Endometrial microvascular endothelial cells (primary cell): ENCODE data around the gene KRTAP2-4. TPM values are rescaled to one million over a fixed set of nuclear protein-coding genes. Genes with fewer than 3 reads are reported as not detected.
"Not testable (repeated sequence)": the region's sequence is repeated elsewhere in the genome, so short reads cannot be mapped to it uniquely, and the experiment has no call there.

Experiments
- in situ Hi-C: cut with HindIII; loops from 2 replicates; pipeline ENCODE4 v1.10.0; 2017; ENCODE audit warnings: low sequenced_read_pairs, low pct_unique_long_range_greater_than_20kb; ENCODE audit errors: inconsistent ontology term
- total RNA-seq: library from RNA; depleted of rRNA; stranded (reverse); fragments of >200 nt; gene quantifications from one replicate; pipeline ENCODE4 v1.2.3, GENCODE V29; 2015; ENCODE audit errors: inconsistent ontology term

Gene KRTAP2-4
- total RNA-seq, 1 donor from 2014 or later, result not detected

DNA sequence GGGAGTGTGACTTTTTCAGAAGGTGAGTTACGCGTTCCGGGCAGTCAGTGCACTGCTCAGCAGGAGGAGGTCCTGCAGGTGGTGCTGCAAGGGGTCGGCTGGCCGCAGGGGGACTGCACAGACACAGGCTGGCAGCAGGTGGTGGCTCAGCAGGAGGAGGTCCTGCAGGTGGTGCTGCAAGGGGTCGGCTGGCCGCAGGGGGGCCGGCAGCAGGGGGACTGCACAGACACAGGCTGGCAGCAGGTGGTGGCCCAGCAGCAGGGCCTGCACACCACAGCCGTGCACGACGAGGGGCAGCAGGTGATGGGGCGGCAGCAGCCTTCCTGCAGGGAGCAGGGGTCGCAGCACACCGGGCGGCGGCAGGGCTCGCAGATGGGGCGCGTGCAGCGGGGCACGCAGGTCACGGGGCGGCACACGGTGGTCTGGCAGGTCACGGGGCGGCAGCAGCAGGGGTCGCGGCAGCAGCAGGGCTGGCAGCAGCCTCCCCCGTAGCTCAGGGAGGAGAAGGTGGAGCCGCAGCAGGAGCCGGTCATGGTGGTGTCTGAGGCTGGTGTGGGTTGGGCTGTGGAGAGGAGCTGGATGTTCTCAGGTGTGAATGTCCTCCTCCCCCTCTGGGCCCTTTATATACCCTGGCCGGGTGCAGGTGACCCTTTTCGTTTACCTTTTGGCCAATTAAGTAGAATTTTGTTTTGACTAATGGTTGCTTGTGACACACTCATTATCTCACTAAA lies 18.8 kb downstream of the KRTAP2-4 start, which contains the start of gene KRTAP2-1:
KRTAP2-1 (minus strand) TSS at position 582 of the 731 bp plus-strand sequence; CDS start at position 533, 49 bp downstream.
- in situ Hi-C loops, result not testable (repeated sequence)

- in situ Hi-C loops, result no loop called here
These were observed 22.7 kb downstream of the KRTAP2-4 start for GRCh38 chr17:41042953-41043352.

DNA sequence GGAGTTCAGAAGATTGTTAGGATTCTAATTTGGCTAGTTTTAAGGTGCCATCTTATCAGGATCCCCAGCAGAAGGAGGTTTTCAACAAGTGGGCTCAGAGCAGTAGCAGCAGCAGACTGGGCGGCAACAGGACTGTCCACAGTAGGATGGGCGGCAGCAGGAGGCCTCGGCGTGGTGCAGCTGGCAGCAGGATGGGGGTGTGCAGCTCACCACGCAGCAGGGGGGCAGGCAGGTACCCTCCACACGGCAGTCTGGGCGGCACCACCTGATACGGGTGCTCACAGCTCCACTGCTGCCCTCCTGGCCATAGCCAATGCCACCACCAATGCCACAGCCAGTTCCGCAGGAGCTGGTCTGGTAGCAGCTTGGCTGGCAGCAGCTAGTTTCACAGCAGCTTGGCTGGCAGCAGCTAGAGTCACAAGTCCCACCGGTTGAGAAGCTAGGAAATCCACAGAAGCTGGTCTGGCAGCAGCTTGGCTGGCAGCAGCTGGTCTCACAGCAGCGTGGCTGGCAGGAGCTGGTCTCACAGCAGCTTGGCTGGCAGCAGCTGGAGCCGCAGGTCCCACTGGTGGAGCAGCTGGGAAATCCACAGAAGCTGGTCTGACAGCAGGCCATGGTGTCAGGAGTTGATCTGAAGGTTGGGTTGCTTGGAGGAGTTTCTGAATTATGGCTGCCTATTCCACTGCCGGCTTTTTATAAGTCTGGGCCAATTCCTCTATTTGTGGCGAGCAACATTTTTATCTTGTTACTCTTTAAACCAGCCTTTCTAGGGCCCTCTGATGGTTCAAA lies 24.7 kb downstream of the KRTAP2-4 start, which contains the start of gene KRTAP1-1:
KRTAP1-1 (minus strand) TSS at position 668 of the 789 bp plus-strand sequence; CDS start at position 615, 53 bp downstream.
- in situ Hi-C loops, result not testable (repeated sequence)

GRCh38 chr17:41037853-41038350 lies 27.8 kb downstream of the KRTAP2-4 start:
- in situ Hi-C loops, result no loop called here

DNA sequence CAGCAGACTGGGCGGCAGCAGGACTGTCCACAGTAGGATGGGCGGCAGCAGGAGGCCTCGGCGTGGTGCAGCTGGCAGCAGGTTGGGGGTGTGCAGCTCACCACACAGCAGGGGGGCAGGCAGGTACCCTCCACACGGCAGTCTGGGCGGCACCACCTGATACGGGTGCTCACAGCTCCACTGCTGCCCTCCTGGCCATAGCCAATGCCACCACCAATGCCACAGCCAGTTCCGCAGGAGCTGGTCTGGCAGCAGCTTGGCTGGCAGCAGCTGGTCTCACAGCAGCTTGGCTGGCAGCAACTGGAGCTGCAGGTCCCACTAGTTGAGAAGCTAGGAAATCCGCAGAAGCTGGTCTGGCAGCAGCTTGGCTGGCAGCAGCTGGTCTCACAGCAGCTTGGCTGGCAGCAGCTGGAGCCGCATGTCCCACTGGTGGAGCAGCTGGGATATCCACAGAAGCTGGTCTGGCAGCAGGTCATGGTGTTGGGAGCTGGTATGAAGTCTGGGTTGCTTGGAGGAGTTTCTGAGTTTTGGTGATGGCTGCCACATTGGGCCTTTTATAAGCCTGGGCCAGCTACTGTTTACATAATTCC lies 31.2 kb downstream of the KRTAP2-4 start, which contains the start of gene KRTAP1-3:
KRTAP1-3 (minus strand) TSS at position 529 of the 590 bp plus-strand sequence; CDS start at position 476, 53 bp downstream.
- in situ Hi-C loops, result not testable (repeated sequence)

DNA sequence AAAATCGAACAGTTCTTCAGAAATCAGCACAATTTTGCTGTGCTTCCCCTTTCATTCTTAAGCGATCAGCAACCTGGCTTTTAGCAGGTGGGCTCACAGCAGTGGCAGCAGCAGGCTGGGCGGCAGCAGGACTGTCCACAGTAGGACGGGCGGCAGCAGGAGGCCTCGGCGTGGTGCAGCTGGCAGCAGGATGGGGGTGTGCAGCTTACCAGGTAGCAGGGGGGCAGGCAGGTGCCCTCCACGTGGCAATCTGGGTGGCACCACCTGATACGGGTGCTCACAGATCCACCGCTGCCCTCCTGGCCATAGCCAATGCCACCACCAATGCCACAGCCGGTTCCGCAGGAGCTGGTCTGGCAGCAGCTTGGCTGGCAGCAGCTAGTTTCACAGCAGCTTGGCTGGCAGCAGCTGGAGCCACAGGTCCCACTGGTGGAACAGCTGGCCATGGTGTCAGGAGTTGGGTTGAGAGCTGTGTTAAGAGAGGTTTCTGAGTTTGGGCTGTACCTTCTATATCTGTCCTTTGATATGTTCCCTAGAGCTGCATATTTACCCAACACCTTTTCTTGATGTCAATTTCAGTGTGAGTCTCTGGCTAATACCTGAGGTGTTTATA lies 35.9 kb downstream of the KRTAP2-4 start, which contains the start of gene KRTAP1-4:
KRTAP1-4 (minus strand) TSS at position 563 of the 613 bp plus-strand sequence; CDS start at position 446, 117 bp downstream.
- in situ Hi-C loops, result no loop called here

- in situ Hi-C loops, result no loop called here
These were observed 38.8 kb downstream of the KRTAP2-4 start, which contains the start of gene KRTAP1-5 for GRCh38 chr17:41026715-41027471. KRTAP1-5 (minus strand) TSS chr17:41027208; CDS start chr17:41027155, 53 bp downstream.

DNA sequence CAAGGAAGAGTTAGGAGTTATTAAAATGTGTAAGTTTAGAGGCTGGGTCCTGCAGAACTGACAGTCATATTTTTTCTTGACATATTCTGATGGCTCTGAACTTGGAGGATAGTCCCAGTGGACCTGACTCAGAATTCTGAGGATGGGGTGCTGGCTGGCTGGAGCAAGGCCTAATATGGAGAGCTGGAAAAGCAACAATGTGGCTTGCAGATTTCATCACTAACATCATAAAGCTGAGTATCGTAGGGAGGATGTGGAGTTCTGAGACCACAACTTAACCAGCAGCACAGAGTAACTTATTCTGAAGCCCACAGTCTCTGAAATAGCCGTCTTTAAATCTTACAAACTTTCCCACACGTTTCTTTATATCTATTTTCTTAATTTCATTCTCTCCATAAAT lies 41.0 kb downstream of the KRTAP2-4 start:
- in situ Hi-C loops, result no loop called here

DNA sequence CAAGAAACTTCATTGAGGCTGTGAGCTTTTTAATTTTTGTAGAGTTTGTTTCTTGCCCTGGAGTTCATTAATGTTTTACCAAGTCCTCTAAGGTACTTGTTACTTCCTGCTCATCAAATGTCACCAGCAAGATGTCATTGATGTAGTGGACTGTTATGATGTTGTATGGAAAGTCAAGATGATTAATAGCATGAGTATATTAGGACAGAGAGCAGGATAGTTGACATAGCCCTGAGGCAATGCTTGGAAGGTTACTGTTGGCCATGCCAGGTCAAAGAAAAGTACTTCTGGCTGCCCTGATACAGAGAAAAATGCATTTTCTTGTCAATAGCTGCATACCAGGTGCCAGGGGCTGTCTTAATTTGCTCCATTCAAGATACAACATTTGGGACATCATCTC lies 45.3 kb downstream of the KRTAP2-4 start:
- in situ Hi-C loops, result no loop called here

GRCh38 chr17:41019415-41019814 lies 46.3 kb downstream of the KRTAP2-4 start:
- in situ Hi-C loops, result no loop called here

- in situ Hi-C loops, result no loop called here
These were observed 47.1 kb downstream of the KRTAP2-4 start for GRCh38 chr17:41018541-41018940.

GRCh38 chr17:41016578-41017215 lies 49.0 kb downstream of the KRTAP2-4 start:
- in situ Hi-C loops, result no loop called here

DNA sequence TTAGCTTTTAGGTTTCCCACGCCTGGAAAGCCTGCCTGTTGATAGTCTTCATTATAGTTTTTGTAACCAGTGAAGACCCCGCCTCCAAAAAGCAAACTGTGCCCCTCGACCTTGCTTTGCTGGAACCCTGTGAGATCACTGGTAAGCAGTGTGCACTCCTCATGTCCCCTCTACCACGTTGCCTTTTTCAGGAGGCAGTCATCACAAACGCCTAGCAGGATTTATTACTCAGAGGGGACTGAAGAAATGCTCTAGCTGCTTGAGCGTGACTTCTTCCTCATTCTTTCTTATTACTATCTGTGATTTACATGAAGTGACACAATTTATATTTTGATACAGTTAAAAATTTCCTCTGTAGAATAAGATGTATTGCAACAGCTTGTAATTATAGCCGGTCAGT lies 50.2 kb downstream of the KRTAP2-4 start:
- in situ Hi-C loops, result no loop called here

Other genes with a start within 250 kb of the KRTAP2-4 start
- 6.4 TPM for gene KRT10, start 243.3 kb downstream of the KRTAP2-4 start, total RNA-seq
- not detected for gene KRT12, start 198.7 kb downstream of the KRTAP2-4 start, total RNA-seq
- gene KRT20, start 180.6 kb downstream of the KRTAP2-4 start, total RNA-seq, result not detected
- gene KRT23, start 128.2 kb downstream of the KRTAP2-4 start, total RNA-seq, result not detected
- gene KRT39, start 98.9 kb downstream of the KRTAP2-4 start, total RNA-seq, result not detected
- not detected for gene KRT40, start 81.6 kb downstream of the KRTAP2-4 start, total RNA-seq
- not detected for gene KRTAP3-3, start 71.7 kb downstream of the KRTAP2-4 start, total RNA-seq
- gene KRTAP3-2, start 66.0 kb downstream of the KRTAP2-4 start, total RNA-seq, result not detected
- not detected for gene KRTAP3-1, start 56.8 kb downstream of the KRTAP2-4 start, total RNA-seq
- not detected for gene KRTAP1-5, start 38.7 kb downstream of the KRTAP2-4 start, total RNA-seq
- not detected for gene KRTAP1-4, start 35.7 kb downstream of the KRTAP2-4 start, total RNA-seq
- gene KRTAP1-3, start 31.0 kb downstream of the KRTAP2-4 start, total RNA-seq, result not detected
- not detected for gene KRTAP1-1, start 24.4 kb downstream of the KRTAP2-4 start, total RNA-seq
- gene KRTAP2-1, start 18.6 kb downstream of the KRTAP2-4 start, total RNA-seq, result not detected
- not detected for gene KRTAP2-2, start 10.6 kb downstream of the KRTAP2-4 start, total RNA-seq
- gene KRTAP2-3, start 5.8 kb downstream of the KRTAP2-4 start, total RNA-seq, result not detected
- not detected for gene KRTAP4-7, start 18.3 kb upstream of the KRTAP2-4 start, total RNA-seq
- gene KRTAP4-8, start 32.3 kb upstream of the KRTAP2-4 start, total RNA-seq, result not detected
- gene KRTAP4-16, start 36.3 kb upstream of the KRTAP2-4 start, total RNA-seq, result not detected
- not detected for gene KRTAP4-9, start 39.5 kb upstream of the KRTAP2-4 start, total RNA-seq
- gene KRTAP4-11, start 52.5 kb upstream of the KRTAP2-4 start, total RNA-seq, result not detected
- not detected for gene KRTAP4-12, start 58.3 kb upstream of the KRTAP2-4 start, total RNA-seq
- not detected for gene KRTAP4-6, start 74.7 kb upstream of the KRTAP2-4 start, total RNA-seq
- not detected for gene KRTAP4-5, start 83.9 kb upstream of the KRTAP2-4 start, total RNA-seq
- not detected for gene KRTAP4-4, start 94.9 kb upstream of the KRTAP2-4 start, total RNA-seq
- gene KRTAP4-3, start 102.3 kb upstream of the KRTAP2-4 start, total RNA-seq, result not detected
- not detected for gene KRTAP4-2, start 112.3 kb upstream of the KRTAP2-4 start, total RNA-seq
- gene KRTAP4-1, start 119.0 kb upstream of the KRTAP2-4 start, total RNA-seq, result not detected
- gene KRTAP9-1, start 124.0 kb upstream of the KRTAP2-4 start, total RNA-seq, result not detected
- gene KRTAP9-2, start 160.8 kb upstream of the KRTAP2-4 start, total RNA-seq, result not detected
- gene KRTAP9-3, start 166.6 kb upstream of the KRTAP2-4 start, total RNA-seq, result not detected
- not detected for gene KRTAP9-8, start 172.1 kb upstream of the KRTAP2-4 start, total RNA-seq
- not detected for gene KRTAP9-4, start 183.8 kb upstream of the KRTAP2-4 start, total RNA-seq
- not detected for gene KRTAP9-9, start 189.5 kb upstream of the KRTAP2-4 start, total RNA-seq
- gene KRTAP9-6, start 199.5 kb upstream of the KRTAP2-4 start, total RNA-seq, result not detected
- gene KRTAP9-7, start 209.8 kb upstream of the KRTAP2-4 start, total RNA-seq, result not detected
- gene KRTAP29-1, start 237.0 kb upstream of the KRTAP2-4 start, total RNA-seq, result not detected
- gene KRTAP16-1, start 243.4 kb upstream of the KRTAP2-4 start, total RNA-seq, result not detected
- gene KRTAP17-1, start 249.8 kb upstream of the KRTAP2-4 start, total RNA-seq, result not detected